ELR (cell line): ENCODE results near the gene SLC2A14.
"Not testable (repeated sequence)": the region's sequence is repeated elsewhere in the genome, so short reads cannot be mapped to it uniquely, and the experiment has no call there.

Experiments used
- DNase-seq: peaks from one replicate; pipeline ENCODE4 v3.0.0-alpha.2; 2015; ENCODE audit warnings: low read depth

Gene SLC2A14

DNA sequence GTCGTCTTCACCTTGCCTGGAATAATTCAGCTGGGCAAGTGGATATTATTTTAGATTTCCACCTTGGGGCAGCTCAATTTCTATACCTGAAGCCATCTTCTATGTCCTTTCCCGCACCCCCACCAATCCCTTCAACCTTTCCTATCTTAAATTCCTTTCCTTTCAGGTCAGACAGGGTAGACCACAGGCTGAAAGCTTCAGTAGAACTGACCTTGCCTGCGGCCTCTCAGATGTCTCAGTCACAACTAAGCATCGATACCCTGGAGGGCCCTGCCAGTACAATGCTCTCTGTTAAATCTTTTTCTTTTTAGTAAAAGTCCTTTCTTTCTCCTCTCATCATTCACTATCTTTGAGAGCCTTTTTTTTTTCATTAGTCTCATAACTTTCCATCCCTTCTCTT is 38.9 kb downstream of the SLC2A14 start:
- peak; percentile 11 for DNase-seq

DNA sequence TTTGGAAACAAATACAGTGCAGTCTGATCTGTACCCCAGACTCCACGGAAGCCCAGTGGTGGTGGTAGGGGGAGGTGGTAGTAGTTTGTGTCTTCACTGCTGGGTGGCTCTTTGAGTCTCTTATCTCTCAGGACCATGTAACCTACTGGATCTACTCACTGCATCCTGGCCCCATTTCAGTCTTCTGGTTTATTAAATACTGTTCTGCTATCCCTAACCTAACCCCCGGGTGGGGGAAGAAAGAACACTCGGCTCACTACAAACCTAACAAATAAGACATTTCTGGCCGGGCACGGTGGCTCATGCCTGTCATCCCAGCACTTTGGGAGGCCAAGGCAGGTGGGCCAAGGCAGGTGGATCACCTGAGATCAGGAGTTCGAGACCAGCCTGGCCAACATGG is 39.5 kb downstream of the SLC2A14 start:
- not testable (repeated sequence) for DNase-seq

DNA sequence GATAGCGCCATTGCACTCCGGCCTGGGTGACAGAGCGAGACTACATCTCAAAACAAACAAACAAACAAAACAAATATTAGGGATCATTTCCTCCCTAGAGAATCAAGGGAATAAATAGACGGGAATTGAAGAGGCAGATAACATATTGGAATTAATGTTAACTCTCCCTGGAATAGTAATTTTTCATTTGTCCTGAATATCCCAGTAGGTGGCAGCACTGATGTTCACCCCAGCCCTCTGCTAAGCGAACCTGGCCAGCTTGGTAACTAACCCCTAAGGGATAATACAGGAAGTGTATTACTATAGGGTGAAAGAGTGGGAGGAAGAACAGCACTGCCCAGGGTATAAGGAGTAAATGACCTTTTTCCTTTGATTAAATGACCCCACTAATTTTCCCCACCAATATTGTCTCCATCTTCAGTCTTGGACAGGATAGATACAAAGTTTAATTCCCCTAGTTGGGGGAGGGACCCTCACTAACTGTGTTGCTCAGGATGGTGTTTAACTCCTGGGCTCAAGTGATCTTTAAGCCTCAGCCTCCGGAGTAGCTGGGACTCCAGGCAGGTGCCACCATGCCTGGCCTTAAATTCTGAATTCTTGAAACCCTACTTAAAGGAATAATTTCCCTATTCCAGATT is 40.5 kb downstream of the SLC2A14 start:
- peak; percentile 70 for DNase-seq

DNA sequence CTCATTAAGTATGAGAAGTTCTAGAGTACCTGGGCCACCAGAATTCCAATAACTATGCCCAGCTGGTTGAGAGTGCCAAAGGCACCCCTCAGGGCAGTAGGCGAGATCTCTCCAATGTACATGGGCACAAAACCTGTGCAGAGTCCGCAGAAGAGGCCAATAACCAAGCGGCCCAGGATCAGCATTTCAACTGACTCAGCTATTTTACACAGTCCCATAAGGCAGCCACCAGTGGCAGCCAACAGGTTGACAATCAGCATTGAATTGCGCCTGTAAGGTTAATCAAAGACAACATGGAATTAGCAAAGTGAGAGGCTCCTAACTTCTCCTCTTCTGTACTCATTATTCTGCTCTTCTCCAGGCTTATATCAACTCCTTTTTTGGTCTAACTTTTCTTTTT is 43.0 kb downstream of the SLC2A14 start:
- not testable (repeated sequence) for DNase-seq

DNA sequence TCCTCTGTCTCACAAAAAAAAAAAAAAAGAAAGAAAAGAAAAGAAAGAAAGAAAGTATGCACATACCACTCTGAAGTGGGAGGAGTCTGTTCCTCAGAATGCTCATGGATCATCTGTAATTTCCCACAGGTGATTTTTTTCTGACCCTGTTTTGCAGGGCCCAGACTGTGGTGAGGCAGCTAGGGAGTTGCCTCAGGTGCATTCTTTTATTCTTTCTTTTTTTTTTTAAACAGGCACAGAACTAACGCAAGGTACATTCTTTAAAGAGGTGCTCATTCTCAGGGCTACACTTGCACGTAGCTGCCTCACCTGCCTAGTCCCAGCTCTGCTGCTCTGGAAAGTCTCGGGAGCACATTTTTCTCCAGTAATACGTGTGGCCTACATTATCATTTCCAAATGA is 47.0 kb downstream of the SLC2A14 start:
- DNase-seq, result not testable (repeated sequence)

DNA sequence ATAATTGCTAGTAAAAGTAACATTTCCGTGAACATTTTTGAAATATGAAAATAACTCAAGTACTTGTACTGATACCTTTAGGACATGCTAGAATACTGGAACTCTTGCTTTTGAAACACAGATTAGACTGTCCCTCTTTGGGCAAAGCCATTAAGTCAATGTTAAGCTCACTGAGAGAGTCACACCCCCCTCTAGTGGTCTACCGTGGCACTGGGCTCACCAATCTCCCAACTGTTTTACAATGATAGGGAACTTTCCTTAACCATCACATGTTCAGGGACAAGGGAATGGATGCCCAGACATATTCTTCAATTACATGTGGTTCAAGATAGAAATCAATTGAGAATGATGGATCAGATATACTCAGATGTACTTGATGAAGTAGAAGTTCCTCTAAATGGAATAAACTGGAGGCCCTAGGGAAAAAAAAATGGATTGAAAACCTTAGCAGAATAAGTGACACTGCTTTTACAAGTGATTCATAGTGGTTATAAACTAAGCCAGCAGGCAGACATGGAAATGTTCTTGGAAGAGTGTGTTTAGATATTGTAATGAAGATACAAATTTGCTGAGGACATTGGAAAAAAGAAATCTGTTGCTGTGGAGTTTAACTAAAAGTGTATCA is 65.7 kb downstream of the SLC2A14 start:
- DNase-seq, result peak; percentile 70

DNA sequence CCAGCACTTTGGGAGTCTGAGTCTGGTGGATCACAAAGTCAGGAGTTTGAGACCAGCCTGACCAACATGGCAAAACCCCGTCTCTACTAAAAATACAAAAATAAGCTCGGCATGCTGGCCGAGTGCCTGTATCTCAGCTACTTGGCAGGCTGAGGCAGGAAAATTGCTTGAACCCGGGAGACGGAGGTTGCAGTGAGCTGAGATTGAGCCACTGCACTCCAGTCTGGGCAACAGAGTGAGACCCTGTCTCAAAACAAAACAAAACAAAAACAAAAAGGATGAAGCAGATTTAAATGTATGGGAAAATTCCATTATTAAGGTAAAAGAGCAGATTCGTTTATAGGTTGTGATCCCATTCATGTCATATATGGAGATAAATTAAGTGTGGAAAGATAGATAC is 66.4 kb downstream of the SLC2A14 start:
- not testable (repeated sequence) for DNase-seq

DNA sequence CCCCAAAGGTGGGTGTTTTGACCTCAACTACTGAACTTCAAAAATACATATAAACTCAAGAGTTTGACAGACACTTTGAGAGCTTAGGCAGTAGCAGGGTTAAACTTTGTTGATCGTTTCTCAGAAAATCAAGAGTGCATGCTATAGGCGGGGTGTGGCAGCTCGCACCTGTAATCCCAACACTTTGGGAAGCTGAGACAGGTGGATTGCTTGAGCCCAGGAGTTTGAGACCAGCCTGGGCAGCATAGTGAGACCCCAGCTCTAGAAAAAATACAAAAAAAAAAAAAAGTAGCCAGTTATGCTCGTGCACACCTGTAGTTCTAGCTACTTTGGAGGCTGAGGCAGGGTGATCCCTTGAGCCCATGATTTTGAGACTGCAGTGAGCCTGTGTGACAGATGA is 71.3 kb downstream of the SLC2A14 start:
- no peak for DNase-seq

DNA sequence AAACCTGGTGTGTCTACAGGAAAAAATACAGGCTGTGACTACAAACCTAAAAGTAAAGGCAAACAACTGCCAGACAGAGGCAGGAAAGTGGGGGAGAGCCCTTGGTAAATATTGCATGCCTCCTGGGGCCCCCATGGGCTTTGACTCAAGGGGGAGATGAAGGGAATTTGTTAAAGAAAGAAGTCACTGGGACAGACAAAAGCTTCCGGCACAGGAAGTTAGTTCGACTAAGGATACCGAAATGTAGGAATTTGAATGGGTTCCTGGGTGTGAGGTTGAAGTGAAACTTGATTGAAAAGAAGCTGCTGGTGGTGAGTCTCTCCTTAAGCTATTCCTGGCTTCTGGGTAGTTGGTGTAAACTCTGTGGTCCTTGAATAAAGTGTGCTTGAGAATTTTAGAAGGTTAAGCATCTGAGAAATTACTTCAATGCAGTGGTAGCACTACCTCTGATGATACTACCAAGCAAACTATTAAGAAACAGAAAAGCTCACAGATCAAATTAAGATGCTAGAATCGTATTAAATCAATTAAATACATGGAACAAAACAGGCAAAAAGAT is 73.9 kb downstream of the SLC2A14 start:
- DNase-seq, result not testable (repeated sequence)

DNA sequence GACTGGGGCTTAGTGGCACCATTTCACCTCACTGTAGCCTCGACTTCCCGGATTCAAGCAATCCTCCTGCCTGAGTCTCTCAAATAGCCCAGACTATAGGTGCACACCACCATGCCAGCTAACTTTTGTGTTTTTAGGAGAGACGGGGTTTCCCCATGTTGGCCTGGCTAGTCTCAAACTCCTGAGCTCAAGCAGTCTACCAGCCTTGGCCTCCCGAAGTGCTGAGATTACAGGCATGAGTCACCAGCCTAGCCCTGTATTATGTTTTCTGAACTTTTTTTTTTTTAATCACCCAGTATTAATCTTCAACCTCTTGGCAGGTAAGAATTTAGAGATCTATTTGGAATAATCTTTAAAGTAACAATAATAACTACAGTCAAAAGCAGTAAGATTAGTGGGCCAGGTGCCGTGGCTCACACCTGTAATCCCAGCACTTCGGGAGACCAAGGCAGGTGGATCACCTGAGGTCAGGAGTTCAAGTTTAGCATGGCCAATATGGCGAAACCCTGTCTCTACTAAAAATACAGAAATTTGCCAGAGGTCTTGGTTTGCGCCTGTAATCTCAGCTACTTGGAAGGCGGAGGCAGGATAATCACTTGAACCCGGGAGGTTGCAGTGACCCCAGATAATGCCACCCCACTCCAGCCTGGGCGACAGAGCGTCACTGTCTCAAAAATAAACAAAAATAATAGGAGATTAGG is 74.9 kb downstream of the SLC2A14 start:
- peak; percentile 15 for DNase-seq

DNA sequence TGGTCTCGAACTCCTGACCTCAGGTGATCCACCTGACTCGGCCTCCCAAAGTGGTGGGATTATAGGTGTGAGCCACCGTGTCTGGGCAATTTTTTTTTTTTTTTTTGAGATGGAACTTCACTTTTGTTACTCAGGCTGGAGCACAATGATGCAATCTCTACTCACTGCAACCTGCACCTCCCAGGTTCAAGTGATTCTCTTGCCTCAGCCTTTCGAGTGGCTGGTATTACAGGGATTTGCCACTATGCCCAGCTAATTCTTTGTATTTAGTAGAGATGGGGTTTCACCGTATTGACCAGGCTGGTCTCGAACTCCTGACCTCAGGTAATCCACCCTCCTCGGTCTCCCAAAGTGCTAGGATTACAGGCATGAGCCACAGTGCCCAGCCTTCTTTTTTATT is 75.4 kb downstream of the SLC2A14 start:
- DNase-seq, result not testable (repeated sequence)

DNA sequence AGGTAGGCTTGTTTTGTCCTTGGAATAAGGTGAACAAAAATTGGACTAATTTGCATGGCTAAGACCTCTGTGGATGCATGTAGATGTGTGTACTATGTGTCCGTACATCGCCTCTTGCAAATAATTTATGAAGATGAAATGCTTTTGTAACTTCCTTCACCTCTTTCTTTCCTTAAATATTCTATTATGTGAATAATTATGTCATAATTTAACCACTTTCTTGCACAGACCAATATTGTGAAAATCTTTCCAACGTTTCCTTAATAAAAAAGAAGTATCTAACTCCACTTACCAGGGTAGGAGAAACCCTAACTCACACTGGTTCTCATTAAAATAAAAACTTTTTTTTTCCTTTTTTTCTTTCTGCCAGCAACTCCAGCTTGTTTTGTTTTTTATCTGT is 79.5 kb downstream of the SLC2A14 start:
- no peak for DNase-seq

DNA sequence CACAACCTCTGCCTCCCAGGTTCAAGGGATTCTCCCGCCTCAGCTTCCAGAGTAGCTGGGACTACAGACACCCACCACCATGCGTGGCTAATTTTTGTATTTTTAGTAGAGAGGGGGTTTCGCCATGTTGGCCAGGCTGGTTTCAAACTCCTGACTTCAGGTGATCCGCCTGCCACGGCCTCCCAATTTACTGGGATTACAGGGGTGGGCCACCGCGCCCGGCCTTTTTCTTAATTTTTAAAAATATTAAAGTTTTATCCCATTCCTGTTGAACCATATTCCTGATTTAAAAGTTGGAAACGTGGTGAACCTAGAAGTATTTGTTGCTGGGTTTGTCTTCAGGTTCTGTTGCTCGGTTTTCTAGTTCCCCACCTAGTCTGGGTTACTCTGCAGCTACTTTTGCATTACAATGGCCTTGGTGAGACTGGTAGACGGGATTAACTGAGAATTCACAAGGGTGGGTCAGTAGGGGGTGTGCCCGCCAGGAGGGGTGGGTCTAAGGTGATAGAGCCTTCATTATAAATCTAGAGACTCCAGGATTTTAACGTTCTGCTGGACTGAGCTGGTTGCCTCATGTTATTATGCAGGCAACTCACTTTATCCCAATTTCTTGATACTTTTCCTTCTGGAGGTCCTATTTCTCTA is 83.7 kb downstream of the SLC2A14 start, which contains the start of gene NANOG:
TSS of gene NANOG (plus strand) at position 519 of the 645 bp plus-strand sequence. CDS start 213 bp downstream, outside the sequence.
- not testable (repeated sequence) for DNase-seq

DNA sequence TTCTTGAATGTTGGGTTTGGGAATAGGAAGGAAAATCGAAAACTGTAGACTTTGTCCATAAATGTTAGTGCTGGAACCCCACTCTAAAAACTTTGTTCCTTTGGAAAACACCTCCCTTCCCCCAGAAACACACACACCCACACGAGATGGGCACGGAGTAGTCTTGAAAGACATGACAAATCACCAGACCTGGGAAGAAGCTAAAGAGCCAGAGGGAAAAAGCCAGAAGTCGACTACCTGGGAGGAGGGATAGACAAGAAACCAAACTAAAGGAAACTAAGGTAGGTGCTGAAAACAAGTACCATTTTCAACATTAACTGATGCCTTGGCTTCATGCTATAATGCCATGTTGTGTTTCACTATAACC is 84.4 kb downstream of the SLC2A14 start:
- DNase-seq, result no peak

DNA sequence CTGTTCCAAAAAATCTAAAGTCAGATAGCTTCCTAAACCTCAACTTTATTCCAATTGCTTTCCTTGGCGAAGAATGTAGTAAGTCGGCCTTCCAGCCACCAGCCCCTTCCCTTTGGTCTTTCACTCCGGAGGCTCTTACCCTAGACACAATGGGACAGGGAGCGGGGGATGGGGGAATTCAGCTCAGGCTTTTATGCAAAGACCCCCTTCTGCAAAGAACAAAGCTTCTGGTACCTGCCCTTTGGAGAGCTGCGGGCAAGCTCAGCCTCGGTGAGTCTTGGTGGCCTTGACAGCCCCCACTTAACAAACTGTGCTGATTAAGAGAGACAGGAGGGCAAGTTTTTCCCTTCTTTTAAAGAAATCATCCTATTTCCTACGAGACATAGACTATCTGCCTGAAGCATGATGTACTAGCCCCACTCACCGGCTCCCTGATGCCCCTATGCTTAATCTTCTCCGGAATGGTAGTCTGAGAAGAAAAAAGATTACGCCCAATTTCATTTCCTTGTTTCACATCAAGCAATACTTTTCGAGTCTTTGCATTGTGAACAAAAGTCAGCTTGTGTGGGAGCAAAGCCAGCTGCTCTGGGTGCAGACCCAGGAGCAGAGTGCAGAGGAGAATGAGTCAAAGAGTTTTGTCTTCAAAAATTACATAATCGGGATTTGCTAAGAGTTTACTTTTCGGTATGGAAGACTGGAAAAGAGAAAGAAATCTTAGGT is 85.0 kb downstream of the SLC2A14 start:
- DNase-seq, result no peak

DNA sequence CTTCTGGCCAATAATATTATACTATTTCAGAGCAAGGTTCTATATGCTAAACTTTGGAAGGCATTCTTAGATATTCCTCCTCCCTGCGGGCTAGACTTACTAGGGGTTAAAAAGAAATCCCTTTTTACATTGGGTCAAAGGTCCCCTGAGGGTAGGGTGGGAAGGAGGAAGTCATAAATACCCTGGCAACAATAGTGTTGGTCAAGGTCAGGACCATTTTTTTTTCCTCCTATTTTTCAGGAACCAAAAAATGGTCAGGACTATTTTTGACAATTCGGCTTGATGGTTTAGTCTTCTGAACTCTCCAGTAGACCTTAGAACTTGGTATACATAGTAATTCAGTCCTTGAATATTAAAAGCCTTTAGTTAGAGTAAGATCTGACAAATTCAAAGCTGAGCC is 88.0 kb downstream of the SLC2A14 start:
- no peak for DNase-seq

DNA sequence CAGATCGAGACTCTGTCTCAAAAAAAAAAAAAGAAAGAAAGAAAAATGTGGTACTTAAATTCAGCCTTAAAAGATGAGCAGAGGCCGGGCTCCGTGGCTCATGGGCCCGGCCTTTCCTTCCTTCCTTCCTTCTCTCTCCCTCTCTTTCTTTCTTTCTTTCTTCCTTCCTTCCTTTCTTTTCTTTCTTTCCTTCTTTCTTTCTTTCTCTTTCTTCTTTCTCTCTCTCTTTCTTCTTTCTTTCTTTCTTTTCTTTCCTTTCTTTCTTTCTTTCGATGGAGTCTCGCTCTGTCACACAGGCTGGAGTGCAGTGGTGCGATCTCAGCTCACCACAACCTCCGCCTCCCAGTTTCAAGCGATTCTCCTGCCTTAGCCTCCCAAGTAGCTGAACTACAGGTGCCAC is 89.3 kb downstream of the SLC2A14 start:
- not testable (repeated sequence) for DNase-seq

DNA sequence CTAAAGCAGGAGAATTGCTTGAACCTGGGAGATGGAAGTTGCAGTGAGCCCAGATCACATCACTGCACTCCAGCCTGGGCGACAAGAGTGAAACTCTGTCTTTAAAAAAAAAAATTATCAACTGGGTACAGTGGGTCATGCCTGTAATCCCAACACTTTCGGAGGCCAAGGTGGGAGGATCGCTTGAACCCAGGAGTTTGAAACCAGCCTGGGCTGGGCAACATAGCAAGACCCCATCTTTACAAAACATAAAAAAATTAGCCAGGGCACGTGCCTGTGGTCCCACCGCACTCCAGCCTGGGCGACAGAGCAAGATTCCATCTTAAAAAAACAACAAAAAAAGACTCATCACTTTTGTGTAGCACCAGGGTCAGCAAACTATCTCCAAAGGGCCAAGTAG is 90.7 kb downstream of the SLC2A14 start:
- DNase-seq, result no peak

DNA sequence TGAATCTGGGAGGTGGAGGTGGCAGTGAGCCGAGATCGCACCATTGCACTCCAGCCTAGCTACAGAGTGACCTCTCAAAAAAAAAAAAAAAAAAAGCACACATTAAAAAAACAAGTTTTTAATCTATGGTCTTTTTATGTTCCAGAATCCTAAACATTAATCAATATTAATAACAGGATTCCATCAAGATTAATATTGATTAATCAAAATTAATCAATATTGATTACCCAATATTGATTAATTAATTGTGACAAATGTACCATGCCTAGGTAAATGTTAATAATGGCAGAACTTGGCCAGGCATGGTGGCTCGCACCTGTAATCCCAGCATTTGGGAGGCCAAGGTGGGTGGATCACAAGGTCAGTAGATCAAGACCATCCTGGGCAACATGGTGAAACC is 91.4 kb downstream of the SLC2A14 start:
- no peak for DNase-seq

DNA sequence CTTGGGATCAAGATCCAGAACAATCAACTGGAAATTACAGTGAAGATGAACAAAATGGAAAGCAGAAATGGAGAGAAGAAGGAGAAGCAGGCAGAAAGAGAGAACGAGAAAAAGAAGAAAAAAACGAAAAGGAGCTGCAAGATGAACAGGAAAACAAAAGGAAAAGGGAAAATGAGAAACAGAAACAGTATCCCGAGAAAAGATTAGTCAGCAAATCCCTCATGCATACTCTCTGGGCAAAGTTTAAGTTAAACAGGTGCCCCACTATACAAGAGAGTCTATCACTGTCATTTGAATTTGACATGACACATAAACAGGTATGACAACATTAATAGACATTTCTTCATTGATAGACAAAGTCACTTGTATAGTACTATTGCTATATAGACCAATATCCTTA is 102.7 kb downstream of the SLC2A14 start:
- no peak for DNase-seq
